H1 (cell line): Measurements from ENCODE around the gene IP6K3. TPM values are rescaled to one million over a fixed set of nuclear protein-coding genes. Genes with fewer than 3 reads are reported as not detected.
A peak's percentile ranks its signal among the peaks of the same experiment; 100 is the strongest.

ENCODE experiments used
- EZH2 ChIP-seq: fragments of 200-600 bp; sonication (generic); IDR thresholded peaks from 2 replicates; pipeline ENCODE4 v1.7.1; 2012; ENCODE audit warnings: low read depth, mild to moderate bottlenecking, moderate library complexity, low read length, inconsistent platforms; ENCODE audit not compliant: severe bottlenecking
- JUN ChIP-seq: IDR thresholded peaks from 2 replicates; pipeline ENCODE4 v1.6.1; 2011; ENCODE audit warnings: low read depth, mild to moderate bottlenecking, improper control_type of control experiment, low read length
- JUND ChIP-seq: IDR thresholded peaks from 2 replicates; pipeline ENCODE4 v1.6.1; 2011; ENCODE audit warnings: mild to moderate bottlenecking, improper control_type of control experiment, low read length
- NANOG ChIP-seq: IDR thresholded peaks from 2 replicates; pipeline ENCODE4 v1.6.1; 2011; ENCODE audit warnings: low read length, low read depth, mild to moderate bottlenecking, inconsistent platforms; ENCODE audit not compliant: insufficient read depth, poor library complexity, severe bottlenecking
- PHF8 ChIP-seq: fragments of 200-600 bp; sonication (generic); conservative IDR thresholded peaks from 2 replicates; pipeline ENCODE4 v1.7.1; 2012; ENCODE audit warnings: low read depth, mild to moderate bottlenecking, inconsistent platforms, low read length, moderate library complexity
- POU5F1 ChIP-seq: IDR thresholded peaks from 2 replicates; pipeline ENCODE4 v1.6.1; 2011; ENCODE audit warnings: low read depth, mild to moderate bottlenecking, low read length, moderate library complexity
- RBBP5 ChIP-seq: IDR thresholded peaks from 2 replicates; pipeline ENCODE4 v1.7.1; 2012; ENCODE audit warnings: low read depth, mild to moderate bottlenecking, inconsistent platforms, low read length, moderate library complexity, borderline replicate concordance
- RNF2 ChIP-seq: fragments of 200-900, 300-1000 bp; sonication (generic); IDR thresholded peaks from 2 replicates; pipeline ENCODE4 v1.7.1; 2016; ENCODE audit warnings: borderline replicate concordance, low read depth, mild to moderate bottlenecking, antibody characterized with exemption, low read length; ENCODE audit not compliant: poor library complexity, severe bottlenecking; ENCODE audit errors: missing control alignments
- SAP30 ChIP-seq: fragments of 300-600 bp; sonication (generic); IDR thresholded peaks from 2 replicates; pipeline ENCODE4 v1.7.1; 2012; ENCODE audit warnings: low read length, moderate library complexity, mild to moderate bottlenecking, inconsistent platforms; ENCODE audit not compliant: insufficient read depth, insufficient replicate concordance
- SIX5 ChIP-seq: IDR thresholded peaks from 2 replicates; pipeline ENCODE4 v1.6.1; 2011; ENCODE audit warnings: mild to moderate bottlenecking, low read depth, low read length
- polyA plus RNA-seq, 7 experiments: library from polyadenylated mRNA; depleted of rRNA in 3 of 7; stranded (reverse) in 5 of 7; unstranded in 2 of 7; fragments of >200 nt in 5 of 7; fragments of 200-250 nt in 2 of 7; gene quantifications; 1 replicate in 5 of 7; 2 replicates in 1 of 7; 4 replicates in 1 of 7; pipeline versions ENCODE4 v1.2.1 to v1.2.3, GENCODE V29; 2011 to 2013; ENCODE audit warnings: missing spikeins in 2 of 7, mixed read lengths in 2 of 7
- total RNA-seq: library from RNA; stranded (reverse); fragmentation: NEBNext Ultra II Directional; extraction: Animal tissue kit (Norgen Biotek cat#: 25700); gene quantifications from 2 replicates; pipeline ENCODE4 v1.2.1, GENCODE V29; 2021
- TF ChIP-seq, protein P1 (sequence below): IDR thresholded peaks from 2 replicates; pipeline ENCODE4 v1.6.1; 2011; ENCODE audit warnings: low read depth, mild to moderate bottlenecking, low read length; ENCODE audit not compliant: insufficient read depth
- TF ChIP-seq, protein P2 (sequence below): IDR thresholded peaks from 2 replicates; pipeline ENCODE4 v1.6.1; 2011; ENCODE audit warnings: low read length, improper control_type of control experiment

The IP6K3 gene
- total and polyA plus RNA-seq, 2 of the 8 experiments (the other 6 are each of a cell fraction or from before 2014, with no cell fraction given): 0.22 to 0.73 TPM

DNA sequence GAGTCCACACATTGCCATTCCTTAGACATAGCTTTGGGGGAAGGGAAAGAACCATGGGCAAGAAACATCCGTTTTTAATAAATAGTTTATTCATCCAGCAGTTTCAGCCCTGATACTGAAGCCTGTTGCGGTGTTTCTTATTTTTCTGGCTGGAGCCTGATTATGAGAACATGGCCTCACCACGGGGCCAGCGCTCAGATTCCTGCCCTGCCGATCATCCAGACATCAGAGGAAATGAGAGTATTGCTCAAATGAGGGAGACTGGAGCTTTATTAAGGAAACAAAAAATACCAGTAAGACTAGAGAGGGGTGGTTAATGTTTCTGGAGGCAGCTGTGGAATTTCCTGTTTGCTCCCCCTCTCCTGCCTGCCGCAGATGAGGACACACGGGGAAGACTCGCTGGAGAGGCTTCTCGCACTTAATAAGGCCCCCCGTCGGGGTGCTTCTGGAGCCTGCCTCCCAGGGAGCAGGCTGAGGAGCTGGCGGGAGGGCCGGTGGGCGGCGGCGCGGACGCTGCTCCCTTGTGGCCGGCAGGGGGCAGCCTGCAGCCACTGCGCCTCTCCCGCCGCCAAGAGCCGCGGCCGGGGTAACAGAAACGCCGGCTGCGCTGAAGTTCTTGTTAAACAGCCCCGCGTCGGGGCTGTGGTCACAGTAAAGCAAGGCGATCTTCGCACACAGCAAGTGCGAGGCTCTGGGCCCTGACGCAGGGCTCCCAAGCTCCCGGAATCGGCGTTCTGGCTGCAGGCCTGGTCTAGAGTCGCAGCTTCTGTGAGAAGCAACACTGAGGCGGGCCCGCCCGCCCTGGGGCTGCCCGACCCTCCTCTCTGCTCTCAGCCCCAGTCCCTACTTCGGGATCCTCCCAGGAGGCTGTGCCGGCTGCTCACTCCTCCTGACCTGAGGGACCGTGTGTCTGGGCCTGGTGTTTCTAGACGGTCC, 24.7 kb upstream of the IP6K3 start (continued):
- TF ChIP-seq, protein P1, sequence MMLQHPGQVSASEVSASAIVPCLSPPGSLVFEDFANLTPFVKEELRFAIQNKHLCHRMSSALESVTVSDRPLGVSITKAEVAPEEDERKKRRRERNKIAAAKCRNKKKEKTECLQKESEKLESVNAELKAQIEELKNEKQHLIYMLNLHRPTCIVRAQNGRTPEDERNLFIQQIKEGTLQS: no peak
- TF ChIP-seq EZH2 (no peak), JUND (no peak; the same call in 1 of the 2 replicates), PHF8 (no peak), SIX5 (no peak), JUN (no peak), RBBP5 (no peak), NANOG (peak; percentile 38), SAP30 (no peak), RNF2 (no peak), POU5F1 (no peak)
- TF ChIP-seq, protein P2, sequence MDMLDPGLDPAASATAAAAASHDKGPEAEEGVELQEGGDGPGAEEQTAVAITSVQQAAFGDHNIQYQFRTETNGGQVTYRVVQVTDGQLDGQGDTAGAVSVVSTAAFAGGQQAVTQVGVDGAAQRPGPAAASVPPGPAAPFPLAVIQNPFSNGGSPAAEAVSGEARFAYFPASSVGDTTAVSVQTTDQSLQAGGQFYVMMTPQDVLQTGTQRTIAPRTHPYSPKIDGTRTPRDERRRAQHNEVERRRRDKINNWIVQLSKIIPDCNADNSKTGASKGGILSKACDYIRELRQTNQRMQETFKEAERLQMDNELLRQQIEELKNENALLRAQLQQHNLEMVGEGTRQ: no peak
- TF ChIP-seq, all 59 proteins: peak for 18
